ENCODE measurements around the gene ANO4.

The ANO4 gene

GRCh38 chr12:100820314-100820713, 25.7 kb downstream of the ANO4 start:
- DNase-seq = no peak

GRCh38 chr12:100823963-100824362, 29.4 kb downstream of the ANO4 start:
- no peak for DNase-seq

- no peak for DNase-seq
Observed at GRCh38 chr12:100824476-100824875, 29.9 kb downstream of the ANO4 start.

- DNase-seq = no peak
Observed at GRCh38 chr12:100826323-100826722, 31.7 kb downstream of the ANO4 start.

GRCh38 chr12:100827901-100828520, 33.4 kb downstream of the ANO4 start:
- no peak for DNase-seq

GRCh38 chr12:100830003-100830795, 35.6 kb downstream of the ANO4 start:
- no peak for DNase-seq

GRCh38 chr12:100833282-100833681, 38.7 kb downstream of the ANO4 start:
- DNase-seq = no peak

- no peak for DNase-seq
Observed at GRCh38 chr12:100840748-100841147, 46.2 kb downstream of the ANO4 start.

- DNase-seq = no peak
Observed at GRCh38 chr12:100842156-100842555, 47.6 kb downstream of the ANO4 start.

- DNase-seq = no peak
Observed at GRCh38 chr12:100843061-100843460, 48.5 kb downstream of the ANO4 start.

- DNase-seq = no peak
Observed at GRCh38 chr12:100845095-100845494, 50.5 kb downstream of the ANO4 start.

GRCh38 chr12:100851637-100852036, 57.1 kb downstream of the ANO4 start:
- DNase-seq = no peak

- no peak for DNase-seq
Observed at GRCh38 chr12:100857418-100857817, 62.8 kb downstream of the ANO4 start.

- DNase-seq = no peak
Observed at GRCh38 chr12:100857971-100858370, 63.4 kb downstream of the ANO4 start.

- DNase-seq = no peak
Observed at GRCh38 chr12:100858656-100859055, 64.1 kb downstream of the ANO4 start.

- no peak for DNase-seq
Observed at GRCh38 chr12:100859063-100859627, 64.6 kb downstream of the ANO4 start.

GRCh38 chr12:100860611-100861010, 66.0 kb downstream of the ANO4 start:
- no peak for DNase-seq

GRCh38 chr12:100862676-100863075, 68.1 kb downstream of the ANO4 start:
- DNase-seq = no peak

- DNase-seq = no peak
Observed at GRCh38 chr12:100864366-100864765, 69.8 kb downstream of the ANO4 start.

- DNase-seq = no peak
Observed at GRCh38 chr12:100867639-100868393, 73.2 kb downstream of the ANO4 start.

GRCh38 chr12:100868487-100868886, 73.9 kb downstream of the ANO4 start:
- no peak for DNase-seq

GRCh38 chr12:100871195-100871734, 76.7 kb downstream of the ANO4 start:
- no peak for DNase-seq

- no peak for DNase-seq
Observed at GRCh38 chr12:100875156-100875555, 80.6 kb downstream of the ANO4 start.

All from activated naive CD4-positive, alpha-beta T cell treated with Interleukin-2 at 50 U/mL for 16 hours (primary cell).